Activated CD8-positive, alpha-beta memory T cell treated with anti-CD3 and anti-CD28 coated beads, Interleukin-2, amount 50 U/mL, for 48 hours (primary cell): Measurements from ENCODE around the gene POLR2B.
"Not testable (repeated sequence)": the region's sequence is repeated elsewhere in the genome, so short reads cannot be mapped to it uniquely, and the experiment has no call there.

Source experiments
- DNase-seq: peaks from one replicate; pipeline ENCODE4 v3.0.0-alpha.2; 2020

Gene POLR2B

GRCh38 chr4:57059890-57060716 is 81.4 kb downstream of the POLR2B start:
- DNase-seq = no peak

GRCh38 chr4:57060717-57061067 is 82.0 kb downstream of the POLR2B start:
- not testable (repeated sequence) for DNase-seq

GRCh38 chr4:57061395-57061794 is 82.7 kb downstream of the POLR2B start:
- no peak for DNase-seq

- DNase-seq = no peak
Observed at GRCh38 chr4:57063518-57063917, 84.8 kb downstream of the POLR2B start.

GRCh38 chr4:57064120-57064519 is 85.4 kb downstream of the POLR2B start:
- no peak for DNase-seq

- DNase-seq = no peak
Observed at GRCh38 chr4:57064811-57065711, 86.4 kb downstream of the POLR2B start.

GRCh38 chr4:57065730-57066482 is 87.2 kb downstream of the POLR2B start:
- no peak for DNase-seq

GRCh38 chr4:57068237-57068981 is 89.7 kb downstream of the POLR2B start:
- DNase-seq = no peak

- DNase-seq = no peak
Observed at GRCh38 chr4:57070461-57070860, 91.8 kb downstream of the POLR2B start.

- DNase-seq = no peak
Observed at GRCh38 chr4:57071326-57071725, 92.6 kb downstream of the POLR2B start.

GRCh38 chr4:57073559-57073958 is 94.9 kb downstream of the POLR2B start:
- DNase-seq = no peak

GRCh38 chr4:57074744-57075143 is 96.0 kb downstream of the POLR2B start:
- no peak for DNase-seq

GRCh38 chr4:57075367-57075766 is 96.7 kb downstream of the POLR2B start:
- DNase-seq = no peak

GRCh38 chr4:57076646-57077045 is 98.0 kb downstream of the POLR2B start:
- no peak for DNase-seq

- no peak for DNase-seq
Observed at GRCh38 chr4:57077550-57078343, 99.1 kb downstream of the POLR2B start.

GRCh38 chr4:57078685-57079521 is 100.2 kb downstream of the POLR2B start:
- no peak for DNase-seq
